Endothelial cell of umbilical vein (primary cell): ENCODE results near the gene SPDYE3.

ENCODE experiments used
- EZH2 ChIP-seq: IDR thresholded peaks from 2 replicates; pipeline ENCODE4 v1.6.1; 2012; ENCODE audit warnings: borderline replicate concordance, low read depth, mild to moderate bottlenecking, moderate library complexity, low read length, inconsistent platforms; ENCODE audit not compliant: severe bottlenecking
- FOS ChIP-seq: IDR thresholded peaks from 2 replicates; pipeline ENCODE4 v1.6.1; 2011; ENCODE audit warnings: mild to moderate bottlenecking, low read length, moderate library complexity, borderline replicate concordance; ENCODE audit not compliant: insufficient read depth
- GATA2 ChIP-seq: IDR thresholded peaks from 2 replicates; pipeline ENCODE4 v1.7.0; 2011; ENCODE audit warnings: low read depth, mild to moderate bottlenecking, moderate library complexity, mixed read lengths, low read length; ENCODE audit not compliant: insufficient read length, insufficient read depth
- JUN ChIP-seq: IDR thresholded peaks from 2 replicates; pipeline ENCODE4 v1.6.1; 2011; ENCODE audit warnings: borderline replicate concordance, low read depth; ENCODE audit not compliant: insufficient read length, insufficient read depth
- POLR2A ChIP-seq: IDR thresholded peaks from 2 replicates; pipeline ENCODE4 v1.6.1; 2012; ENCODE audit warnings: low read depth, mild to moderate bottlenecking, control low read depth, low read length
- POLR2AphosphoS5 ChIP-seq: IDR thresholded peaks from 2 replicates; pipeline ENCODE4 v1.6.1; 2012; ENCODE audit warnings: low read depth, mild to moderate bottlenecking, control low read depth, low read length, moderate library complexity; ENCODE audit not compliant: insufficient read depth
- TF ChIP-seq, protein P1 (sequence below), 2 donors: IDR thresholded peaks; 1 replicate in 1 of 2; 2 replicates in 1 of 2; pipeline ENCODE4 v1.5.1; 2011; ENCODE audit warnings: low read length in 2 of 2, mild to moderate bottlenecking in 2 of 2, moderate library complexity in 2 of 2, control low read depth in 1 of 2, inconsistent platforms in 1 of 2, low read depth in 1 of 2; ENCODE audit not compliant: insufficient read depth in 1 of 2; ENCODE audit errors: extremely low read depth in 1 of 2
- TF ChIP-seq, protein P2 (sequence below): IDR thresholded peaks from 2 replicates; pipeline ENCODE4 v1.6.1; 2011; ENCODE audit not compliant: insufficient read depth, insufficient read length

DNA sequence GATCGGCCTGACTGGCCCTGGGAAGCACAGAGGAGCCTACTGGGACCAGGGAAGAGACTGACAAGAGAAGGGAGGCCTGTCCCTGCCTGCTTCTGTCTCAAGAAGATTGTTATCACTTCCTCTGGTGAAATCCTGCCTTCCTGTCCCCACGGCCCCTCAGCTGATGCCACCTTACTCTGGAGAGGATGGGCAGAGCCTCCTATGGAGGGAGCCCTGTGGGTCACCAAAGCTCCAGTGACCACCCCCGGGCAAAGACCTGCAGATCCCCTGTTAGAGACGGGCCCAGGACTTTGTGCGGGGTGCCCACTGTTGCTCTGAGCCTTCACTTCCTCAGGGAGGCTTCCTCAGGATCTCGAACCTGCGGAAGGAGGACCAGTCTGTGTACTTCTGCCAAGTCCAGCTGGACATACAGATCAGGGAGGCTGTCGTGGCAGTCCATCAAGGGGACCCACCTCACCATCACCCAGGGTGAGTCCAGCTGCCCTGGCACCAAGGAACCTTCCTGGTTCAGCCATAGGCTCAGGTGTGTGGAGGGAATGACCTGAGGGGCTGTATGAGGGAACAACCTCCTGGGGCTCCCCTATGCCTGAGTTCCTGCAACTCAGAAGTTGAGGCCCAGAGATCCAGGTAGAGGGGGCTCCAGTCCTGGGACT, 49.0 kb downstream of the SPDYE3 start:
- TF ChIP-seq, protein P1, sequence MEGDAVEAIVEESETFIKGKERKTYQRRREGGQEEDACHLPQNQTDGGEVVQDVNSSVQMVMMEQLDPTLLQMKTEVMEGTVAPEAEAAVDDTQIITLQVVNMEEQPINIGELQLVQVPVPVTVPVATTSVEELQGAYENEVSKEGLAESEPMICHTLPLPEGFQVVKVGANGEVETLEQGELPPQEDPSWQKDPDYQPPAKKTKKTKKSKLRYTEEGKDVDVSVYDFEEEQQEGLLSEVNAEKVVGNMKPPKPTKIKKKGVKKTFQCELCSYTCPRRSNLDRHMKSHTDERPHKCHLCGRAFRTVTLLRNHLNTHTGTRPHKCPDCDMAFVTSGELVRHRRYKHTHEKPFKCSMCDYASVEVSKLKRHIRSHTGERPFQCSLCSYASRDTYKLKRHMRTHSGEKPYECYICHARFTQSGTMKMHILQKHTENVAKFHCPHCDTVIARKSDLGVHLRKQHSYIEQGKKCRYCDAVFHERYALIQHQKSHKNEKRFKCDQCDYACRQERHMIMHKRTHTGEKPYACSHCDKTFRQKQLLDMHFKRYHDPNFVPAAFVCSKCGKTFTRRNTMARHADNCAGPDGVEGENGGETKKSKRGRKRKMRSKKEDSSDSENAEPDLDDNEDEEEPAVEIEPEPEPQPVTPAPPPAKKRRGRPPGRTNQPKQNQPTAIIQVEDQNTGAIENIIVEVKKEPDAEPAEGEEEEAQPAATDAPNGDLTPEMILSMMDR (IDR thresholded peaks at IDR 0.05; ENCODE audit: extremely low read depth in 1 of 2, insufficient read depth in 1 of 2, low read depth in 1 of 2, low read length in 2 of 2): no peak
- no peak for TF ChIP-seq POLR2A
- no peak for TF ChIP-seq GATA2
- TF ChIP-seq EZH2: no peak
- TF ChIP-seq, protein P2, sequence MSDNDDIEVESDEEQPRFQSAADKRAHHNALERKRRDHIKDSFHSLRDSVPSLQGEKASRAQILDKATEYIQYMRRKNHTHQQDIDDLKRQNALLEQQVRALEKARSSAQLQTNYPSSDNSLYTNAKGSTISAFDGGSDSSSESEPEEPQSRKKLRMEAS: no peak
- no peak for TF ChIP-seq POLR2AphosphoS5
- no peak for TF ChIP-seq JUN
- no peak for TF ChIP-seq FOS
